Hematopoietic multipotent progenitor cell treated with erythropoietin and hydrocortisone succinate and interleukin-3 and kit ligand, for 8 days (in vitro differentiated cells): ENCODE measurements around the gene MCF2L.
"Not testable (repeated sequence)": the region's sequence is repeated elsewhere in the genome, so short reads cannot be mapped to it uniquely, and the experiment has no call there.

Experiments
- DNase-seq: peaks from one replicate; pipeline ENCODE4 v3.0.0-alpha.2; 2015

Gene MCF2L

GRCh38 chr13:113053376-113053775 lies 84.4 kb downstream of the MCF2L start:
- DNase-seq = no peak

GRCh38 chr13:113053801-113054604 lies 85.0 kb downstream of the MCF2L start:
- no peak for DNase-seq

DNA sequence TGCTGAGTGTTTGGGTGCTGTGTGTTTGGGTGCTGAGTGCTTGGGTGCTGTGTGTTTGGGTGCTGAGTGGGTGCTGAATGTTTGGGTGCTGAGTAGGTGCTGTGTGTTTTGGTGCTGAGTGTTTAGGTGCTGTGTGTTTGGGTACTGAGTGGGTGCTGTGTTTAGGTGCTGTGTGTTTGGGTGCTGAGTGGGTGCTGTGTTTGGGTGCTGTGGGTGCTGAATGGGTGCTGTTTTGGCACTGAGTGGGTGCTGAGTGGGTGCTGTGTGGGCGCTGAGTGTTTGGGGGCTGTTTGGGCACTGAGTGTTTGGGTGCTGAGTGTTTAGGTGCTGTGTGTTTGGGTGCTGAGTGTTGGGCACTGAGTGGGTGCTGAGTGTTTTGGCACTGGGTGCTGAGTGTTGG lies 88.1 kb downstream of the MCF2L start:
- no peak for DNase-seq

DNA sequence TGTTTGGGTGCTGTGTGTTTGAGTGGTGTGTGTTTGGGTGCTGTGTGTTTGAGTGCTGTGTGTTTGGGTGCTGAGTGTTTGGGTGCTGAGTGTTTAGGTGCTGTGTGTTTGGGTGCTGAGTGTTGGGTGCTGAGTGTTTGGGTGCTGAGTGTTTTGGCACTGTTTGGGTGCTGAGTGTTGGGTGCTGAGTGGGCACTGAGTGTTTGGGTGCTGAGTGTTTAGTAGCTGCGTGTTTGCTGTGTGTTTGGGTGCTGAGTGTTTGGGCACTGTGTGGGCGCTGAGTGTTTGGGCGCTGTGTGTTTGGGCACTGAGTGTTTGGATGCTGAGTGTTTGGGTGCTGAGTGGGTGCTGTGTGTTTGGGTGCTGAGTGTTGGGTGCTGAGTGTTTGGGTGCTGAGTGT lies 88.5 kb downstream of the MCF2L start:
- not testable (repeated sequence) for DNase-seq

GRCh38 chr13:113058129-113058987 lies 89.3 kb downstream of the MCF2L start:
- DNase-seq = no peak

GRCh38 chr13:113058988-113059850 lies 90.2 kb downstream of the MCF2L start:
- no peak for DNase-seq

DNA sequence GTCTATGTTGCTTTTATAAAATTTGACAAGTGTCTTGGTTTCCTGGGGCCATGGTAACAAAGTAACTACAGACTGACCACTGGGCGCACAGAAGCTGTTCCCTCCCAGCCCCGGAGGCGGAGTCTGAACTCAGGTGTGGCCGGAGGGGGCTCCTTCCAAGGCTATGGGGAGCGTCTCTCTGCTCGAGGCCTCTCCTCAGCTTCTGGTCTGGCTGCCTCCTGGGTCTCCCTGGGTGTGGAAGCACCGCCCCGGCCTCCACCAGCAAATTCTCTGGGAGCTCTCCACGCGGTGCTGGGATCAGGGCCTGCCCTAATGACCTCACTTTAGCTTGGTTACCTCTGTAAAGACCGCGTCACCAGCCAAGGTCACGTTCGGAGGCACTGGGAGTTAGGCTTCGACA lies 90.9 kb downstream of the MCF2L start:
- no peak for DNase-seq

GRCh38 chr13:113060557-113061270 lies 91.7 kb downstream of the MCF2L start:
- DNase-seq = no peak

GRCh38 chr13:113061271-113061625 lies 92.2 kb downstream of the MCF2L start:
- no peak for DNase-seq

DNA sequence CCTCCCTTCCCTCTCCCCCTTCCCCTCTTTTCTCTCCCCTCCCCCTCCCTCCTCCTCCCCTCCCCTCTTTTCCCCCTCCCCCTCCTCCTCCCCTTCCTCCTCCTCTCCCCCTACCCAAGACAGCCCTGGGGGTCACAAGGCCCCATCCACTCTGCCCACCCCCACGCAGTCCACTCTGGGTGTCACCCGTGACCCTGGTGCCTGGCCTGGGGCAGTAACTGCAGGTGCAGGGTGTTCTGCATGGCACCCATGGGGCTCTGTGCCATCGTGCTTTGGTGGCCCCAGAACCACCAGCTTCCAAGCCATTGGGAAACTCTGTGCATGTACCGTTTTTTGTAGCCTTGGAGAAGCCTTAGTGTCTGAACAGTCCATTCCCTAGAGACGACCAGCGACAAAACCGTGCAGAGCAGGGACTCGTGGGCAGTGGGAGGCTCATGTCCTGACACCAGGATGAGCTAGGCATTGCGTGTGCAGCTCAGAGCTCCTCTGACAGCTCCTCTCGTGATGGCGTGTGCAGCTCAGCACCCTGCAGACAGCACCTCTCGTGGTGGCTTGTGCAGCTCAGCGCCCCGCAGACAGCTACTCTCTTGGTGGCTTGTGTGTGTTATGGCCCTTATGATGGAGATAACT lies 92.9 kb downstream of the MCF2L start:
- no peak for DNase-seq

GRCh38 chr13:113062691-113063090 lies 93.7 kb downstream of the MCF2L start:
- DNase-seq = no peak

DNA sequence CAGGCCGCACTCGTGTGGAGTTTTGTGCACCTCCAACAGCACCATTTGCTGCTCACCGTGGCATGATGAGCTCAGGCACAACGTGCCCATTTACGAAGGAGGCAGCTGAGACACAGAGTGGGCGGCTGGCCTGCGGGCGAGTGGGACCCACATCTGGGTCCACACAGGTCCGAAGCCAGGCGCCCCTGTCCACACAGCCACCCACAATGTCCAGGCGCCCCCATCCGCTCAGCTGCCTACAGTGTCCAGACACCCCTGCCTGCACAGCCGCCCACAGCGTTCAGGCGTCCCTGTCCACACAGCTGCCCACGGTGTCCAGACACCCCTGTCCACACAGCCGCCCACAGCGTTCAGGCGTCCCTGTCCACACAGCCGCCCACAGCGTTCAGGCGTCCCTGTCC lies 94.1 kb downstream of the MCF2L start:
- DNase-seq = no peak

DNA sequence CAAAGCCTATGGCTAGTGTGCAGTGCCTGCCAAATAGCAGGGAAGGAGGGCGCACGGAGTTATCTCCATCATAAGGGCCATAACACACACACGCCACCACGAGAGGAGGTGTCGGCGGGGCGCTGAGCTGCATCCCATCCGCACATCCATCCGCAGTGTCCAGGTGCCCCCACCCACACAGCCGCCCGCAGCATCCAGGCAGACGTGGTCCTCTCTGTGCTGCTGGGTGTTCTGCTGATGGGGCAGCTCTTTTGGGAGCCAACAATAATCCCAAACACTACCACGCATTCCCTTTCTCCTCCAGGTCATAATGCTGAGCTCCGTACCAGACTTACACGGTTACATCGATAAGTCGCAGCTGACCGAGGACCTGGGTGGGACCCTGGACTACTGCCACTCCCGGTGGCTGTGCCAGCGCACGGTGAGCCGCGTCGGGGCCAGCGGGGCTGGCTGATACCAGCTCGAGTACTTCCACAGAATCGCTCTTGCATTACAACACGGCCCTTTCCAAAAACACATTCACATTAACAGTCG lies 95.1 kb downstream of the MCF2L start:
- DNase-seq = no peak

DNA sequence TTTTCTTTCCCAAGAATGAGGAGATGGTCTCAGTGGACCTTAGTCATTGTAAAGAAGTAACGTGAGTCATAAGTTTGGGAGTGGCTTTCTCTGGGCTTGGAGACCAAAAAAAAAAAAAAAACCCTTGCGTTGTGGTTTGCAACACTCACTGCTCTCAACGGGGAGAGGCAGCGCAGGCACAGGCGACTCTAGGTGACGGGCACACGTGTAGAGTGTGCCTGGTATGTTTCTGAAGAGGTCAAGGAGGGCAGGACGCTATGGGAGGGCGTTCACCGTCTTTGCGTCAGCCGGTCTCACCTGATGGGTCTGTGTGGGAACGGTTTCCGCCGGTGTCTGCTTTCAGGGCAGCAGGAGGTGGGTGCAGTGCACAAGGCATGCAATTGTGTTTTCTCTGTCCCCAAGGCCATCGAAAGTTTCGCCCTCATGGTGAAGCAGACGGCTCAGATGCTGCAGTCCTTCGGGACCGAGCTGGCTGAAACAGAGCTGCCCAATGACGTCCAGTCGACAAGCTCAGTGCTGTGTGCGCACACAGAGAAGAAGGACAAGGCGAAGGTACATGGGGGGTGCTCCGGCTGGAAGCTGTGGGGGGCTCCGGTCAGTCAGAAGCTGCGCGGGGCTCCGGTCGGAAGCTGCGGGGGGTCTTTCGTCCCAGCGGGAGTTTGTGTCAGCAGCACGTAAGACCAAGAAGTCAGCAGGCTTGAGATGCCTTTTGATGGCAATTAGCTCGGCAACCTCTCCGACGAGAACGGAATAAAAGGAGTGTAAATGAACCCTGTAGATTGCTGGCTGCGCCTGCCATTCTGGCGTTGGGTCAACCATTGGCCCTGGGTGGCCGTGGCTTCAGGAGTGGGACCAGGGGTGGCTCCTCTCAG lies 95.8 kb downstream of the MCF2L start:
- no peak for DNase-seq

DNA sequence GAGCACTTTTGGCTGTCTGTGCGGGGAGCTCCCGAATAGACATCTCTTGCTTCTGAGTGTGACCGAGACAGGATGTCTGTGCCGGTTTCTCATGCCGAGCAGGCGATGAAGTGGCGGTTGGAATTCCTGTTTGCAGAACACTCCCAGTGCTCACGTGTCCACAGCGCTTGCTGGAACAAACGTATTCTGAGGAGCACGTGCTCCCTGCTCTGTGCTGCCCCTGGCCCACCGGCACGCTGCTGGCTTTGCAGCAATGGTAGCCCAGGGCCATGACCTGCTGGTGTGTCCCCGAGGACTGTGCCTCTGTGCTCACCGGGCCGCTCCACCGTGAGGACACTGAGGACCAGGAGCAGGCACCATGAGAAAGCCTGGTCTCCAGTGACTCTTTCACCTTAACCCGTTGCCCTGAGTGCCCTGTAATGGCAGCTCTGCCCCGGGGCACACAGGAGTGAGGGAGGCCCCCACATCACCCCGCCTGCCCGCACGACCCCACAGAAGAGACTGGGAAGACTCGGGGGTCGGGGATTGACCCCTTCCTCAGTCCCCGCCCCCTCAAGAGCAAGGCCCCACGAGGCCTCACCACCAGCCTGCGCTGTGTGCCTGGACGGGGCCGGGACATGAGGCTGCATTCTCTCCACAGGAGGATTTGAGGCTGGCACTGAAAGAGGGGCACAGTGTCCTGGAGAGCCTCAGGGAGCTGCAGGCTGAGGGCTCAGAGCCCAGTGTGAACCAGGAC lies 96.6 kb downstream of the MCF2L start:
- no peak for DNase-seq

GRCh38 chr13:113066142-113066455 lies 97.1 kb downstream of the MCF2L start:
- no peak for DNase-seq

- DNase-seq = no peak
Observed at GRCh38 chr13:113066746-113067145, 97.7 kb downstream of the MCF2L start.

GRCh38 chr13:113069861-113070805 lies 101.1 kb downstream of the MCF2L start:
- DNase-seq = no peak

DNA sequence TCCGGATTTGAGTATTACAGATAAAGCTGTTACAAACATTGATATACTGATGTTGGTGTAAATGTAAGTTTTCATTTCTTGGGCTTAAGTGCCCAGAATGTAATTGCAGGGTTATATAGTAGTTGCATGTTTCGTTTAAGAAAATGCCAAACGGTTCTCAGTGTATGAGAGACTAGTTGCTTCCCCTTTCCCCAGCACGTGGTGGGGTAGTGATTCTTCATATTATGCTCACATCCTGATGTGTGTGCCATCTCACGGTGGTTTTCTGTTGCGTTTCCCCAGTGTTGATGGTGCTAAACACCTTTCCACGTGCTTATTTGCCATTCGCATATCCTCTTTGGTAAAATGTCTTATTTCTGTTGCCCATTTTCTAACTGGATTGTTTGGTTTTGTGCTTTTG lies 101.8 kb downstream of the MCF2L start:
- no peak for DNase-seq
